ENCODE data around the gene C5orf47. TPM values are rescaled to one million over a fixed set of nuclear protein-coding genes. Genes with fewer than 3 reads are reported as not detected.

The C5orf47 gene
- total RNA-seq, 2 donors from 2014 or later: not detected

- no peak overlapping the region for H3K4me3 Mint-ChIP-seq
- H3K27ac Mint-ChIP-seq: no peak overlapping the region
- H3K36me3 Mint-ChIP-seq (ENCODE audit: low read depth): no peaks in the 10 kb centered on the region
- Histone ChIP-seq H3K4me3 (ENCODE audit: low read length) (no peak overlapping the region), H3K27me3 (ENCODE audit: control insufficient read depth, insufficient read depth, low read length, poor library complexity, severe bottlenecking) (no peaks in the 10 kb centered on the region), H3K9ac (ENCODE audit: extremely low read depth, low read length, poor library complexity, severe bottlenecking) (no peak overlapping the region), H3K4me1 (ENCODE audit: control insufficient read depth, insufficient read depth, low read length) (no peaks in the 10 kb centered on the region), H3K27ac (ENCODE audit: low read depth, low read length) (no peak overlapping the region), H3K9me3 (ENCODE audit: control insufficient read depth, low read length) (no peaks in the 10 kb centered on the region), H3K36me3 (ENCODE audit: control insufficient read depth, insufficient read depth, low read length) (no peaks in the 10 kb centered on the region)
- H3K9me3 Mint-ChIP-seq: peaks cover 2% of the 10 kb centered on the region
- WGBS, 2 experiments (ENCODE audit: insufficient coverage in 1 of 2, insufficient read length in 1 of 2): 96% methylated on average over 23 to 41 of the region's 41 CpGs
- H3K4me1 Mint-ChIP-seq: no peaks in the 10 kb centered on the region
- peaks cover 5% of the 10 kb centered on the region for H3K27me3 Mint-ChIP-seq (ENCODE audit: insufficient read depth)
- no peak for TF ChIP-seq CTCF (conservative IDR thresholded peaks at IDR 0.05)
- DNase-seq: no peak
Observed at GRCh38 chr5:173989432-173990082, 587 bp downstream of the C5orf47 start.

DNA sequence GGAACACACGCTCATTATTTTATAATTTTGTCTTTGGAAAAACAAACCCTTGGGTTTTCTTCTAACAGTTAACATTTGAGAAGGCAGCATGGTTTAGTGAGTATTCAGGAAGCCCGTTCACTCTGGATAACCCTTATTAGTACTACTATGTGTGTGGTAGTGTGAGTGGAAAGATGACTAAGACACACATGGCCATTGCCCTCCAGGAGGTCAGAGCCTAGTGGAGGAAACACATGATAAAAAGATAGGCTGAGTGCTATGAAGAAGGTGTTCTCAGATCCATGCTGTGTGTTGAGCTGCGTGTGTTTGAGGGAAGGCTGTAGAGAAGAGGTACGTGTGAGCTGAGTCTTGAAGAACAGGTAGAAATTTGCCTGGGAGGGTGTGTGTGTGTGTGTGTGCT is 8.4 kb downstream of the C5orf47 start:
- WGBS, 2 experiments (ENCODE audit: insufficient coverage in 1 of 2, insufficient read length in 1 of 2): 95% methylated on average over 3 to 4 of the region's 4 CpGs
- no peak overlapping the region for H3K27ac Mint-ChIP-seq

GRCh38 chr5:173998531-173998930 is 9.6 kb downstream of the C5orf47 start:
- no peak overlapping the region for H3K4me3 ChIP-seq (ENCODE audit: low read length)
- peaks cover 6% of the 10 kb centered on the region for H3K27me3 ChIP-seq (ENCODE audit: control insufficient read depth, insufficient read depth, low read length, poor library complexity, severe bottlenecking)
- peaks cover 10% of the 10 kb centered on the region for H3K27me3 Mint-ChIP-seq (ENCODE audit: insufficient read depth)
- no peaks in the 10 kb centered on the region for H3K9me3 Mint-ChIP-seq
- H3K9ac ChIP-seq (ENCODE audit: extremely low read depth, low read length, poor library complexity, severe bottlenecking): no peak overlapping the region
- no peak for TF ChIP-seq CTCF (conservative IDR thresholded peaks at IDR 0.05)
- no peaks in the 10 kb centered on the region for H3K9me3 ChIP-seq (ENCODE audit: control insufficient read depth, low read length)
- no peak overlapping the region for H3K27ac Mint-ChIP-seq
- WGBS, 2 experiments (ENCODE audit: insufficient coverage in 1 of 2, insufficient read length in 1 of 2): 92 to 100% methylated on average over 2 to 4 of the region's 4 CpGs
- no peaks in the 10 kb centered on the region for H3K36me3 ChIP-seq (ENCODE audit: control insufficient read depth, insufficient read depth, low read length)
- no peaks in the 10 kb centered on the region for H3K4me1 Mint-ChIP-seq
- no peak for DNase-seq
- H3K4me1 ChIP-seq (ENCODE audit: control insufficient read depth, insufficient read depth, low read length): no peaks in the 10 kb centered on the region
- H3K27ac ChIP-seq (ENCODE audit: low read depth, low read length): no peak overlapping the region
- H3K36me3 Mint-ChIP-seq (ENCODE audit: low read depth): no peaks in the 10 kb centered on the region
- no peak overlapping the region for H3K4me3 Mint-ChIP-seq

More for the DNA sequence above, 8.4 kb downstream of the C5orf47 start:
- H3K9me3 Mint-ChIP-seq: no peaks in the 10 kb centered on the region
- H3K9me3 ChIP-seq (ENCODE audit: control insufficient read depth, low read length): no peaks in the 10 kb centered on the region
- no peak overlapping the region for H3K9ac ChIP-seq (ENCODE audit: extremely low read depth, low read length, poor library complexity, severe bottlenecking)
- H3K4me1 Mint-ChIP-seq: no peaks in the 10 kb centered on the region
- peaks cover 10% of the 10 kb centered on the region for H3K27me3 Mint-ChIP-seq (ENCODE audit: insufficient read depth)
- H3K27me3 ChIP-seq (ENCODE audit: control insufficient read depth, insufficient read depth, low read length, poor library complexity, severe bottlenecking): peaks cover 6% of the 10 kb centered on the region
- DNase-seq: no peak
- no peaks in the 10 kb centered on the region for H3K36me3 Mint-ChIP-seq (ENCODE audit: low read depth)
- no peak for TF ChIP-seq CTCF (conservative IDR thresholded peaks at IDR 0.05)
- no peak overlapping the region for H3K4me3 ChIP-seq (ENCODE audit: low read length)
- H3K4me1 ChIP-seq (ENCODE audit: control insufficient read depth, insufficient read depth, low read length): no peaks in the 10 kb centered on the region
- H3K36me3 ChIP-seq (ENCODE audit: control insufficient read depth, insufficient read depth, low read length): no peaks in the 10 kb centered on the region
- H3K27ac ChIP-seq (ENCODE audit: low read depth, low read length): no peak overlapping the region
- H3K4me3 Mint-ChIP-seq: no peak overlapping the region
